HG02588 (cell line): ENCODE data around the gene MRC1.

Source experiments
- ATAC-seq: cut with Tn5 transposase; IDR thresholded peaks from one replicate; pipeline ENCODE4 v1.9.1; 2021; ENCODE audit warnings: mild to moderate bottlenecking, moderate library complexity; ENCODE audit not compliant: unreplicated experiment

The MRC1 gene

GRCh38 chr10:17808971-17809841, at the start of gene MRC1:
Gene MRC1, plus strand, starts transcription at chr10:17809348. Its CDS starts 118 bp downstream, at chr10:17809466.
- no peak for ATAC-seq

GRCh38 chr10:17764142-17764541, 45.0 kb upstream of the MRC1 start:
- ATAC-seq = no peak

DNA sequence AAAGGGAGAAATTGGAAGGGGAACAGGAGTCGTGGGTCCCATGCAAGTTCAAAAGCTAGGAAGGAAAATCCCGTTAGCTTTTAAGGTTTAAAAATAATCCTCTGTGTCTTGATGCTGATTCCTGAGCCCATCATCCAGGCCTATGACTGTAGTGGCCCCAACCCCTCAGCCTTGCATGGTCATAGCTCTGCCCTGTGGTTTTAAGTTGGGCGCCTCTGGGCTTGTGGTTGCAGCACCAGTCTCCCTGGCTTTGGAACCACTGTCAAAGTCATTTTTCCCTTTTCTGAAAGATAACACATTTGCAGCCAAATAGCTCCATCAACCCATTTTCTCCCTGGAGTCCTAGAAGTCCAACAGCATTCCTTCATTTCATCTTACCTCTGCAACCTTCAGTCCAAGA, 43.5 kb upstream of the MRC1 start:
- no peak for ATAC-seq

DNA sequence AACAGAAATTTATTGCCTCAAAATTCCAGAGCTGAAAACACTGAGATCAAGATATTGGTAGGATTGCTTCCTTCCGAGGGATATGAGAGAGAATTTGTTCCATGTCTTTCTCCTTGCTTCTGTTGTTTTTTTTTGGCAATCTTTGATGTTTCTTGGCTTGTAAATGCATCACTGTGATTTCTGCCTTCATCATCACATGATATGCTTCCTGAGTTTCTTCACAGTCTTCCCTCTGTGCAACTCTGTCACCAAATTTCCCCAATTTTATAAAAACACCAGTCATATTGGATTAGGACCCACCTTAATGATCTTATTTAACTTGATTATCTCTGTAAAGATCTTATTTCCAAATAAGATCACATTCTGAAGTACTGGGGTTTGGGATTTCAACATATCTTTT, 42.4 kb upstream of the MRC1 start:
- no peak for ATAC-seq

GRCh38 chr10:17768496-17768895, 40.7 kb upstream of the MRC1 start:
- no peak for ATAC-seq

- no peak for ATAC-seq
Measured at GRCh38 chr10:17768957-17769356, 40.2 kb upstream of the MRC1 start.

- ATAC-seq = no peak
Measured at GRCh38 chr10:17771017-17771416, 38.1 kb upstream of the MRC1 start.

DNA sequence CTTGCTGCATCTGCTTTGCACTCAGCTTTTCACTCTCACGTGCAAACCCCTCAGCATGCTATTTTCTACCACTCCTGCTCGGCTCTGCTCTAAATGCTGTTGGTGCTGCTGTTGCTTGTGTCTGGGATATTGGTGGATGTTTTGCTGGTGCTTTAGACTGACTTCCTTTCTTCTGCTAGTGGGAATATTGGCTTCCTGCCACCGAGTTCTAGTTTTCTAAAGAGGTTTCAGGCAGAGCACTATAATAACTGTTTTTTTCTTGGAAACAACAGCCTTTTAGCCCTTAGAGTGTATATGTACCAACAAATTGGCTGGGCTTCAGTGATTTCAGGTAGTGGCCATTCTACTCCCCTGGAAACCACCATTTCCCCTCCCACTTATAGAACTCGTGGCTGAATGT, 29.4 kb upstream of the MRC1 start:
- ATAC-seq = no peak

- no peak for ATAC-seq
Measured at GRCh38 chr10:17780727-17781126, 28.4 kb upstream of the MRC1 start.

- ATAC-seq = no peak
Measured at GRCh38 chr10:17781856-17782255, 27.3 kb upstream of the MRC1 start.

DNA sequence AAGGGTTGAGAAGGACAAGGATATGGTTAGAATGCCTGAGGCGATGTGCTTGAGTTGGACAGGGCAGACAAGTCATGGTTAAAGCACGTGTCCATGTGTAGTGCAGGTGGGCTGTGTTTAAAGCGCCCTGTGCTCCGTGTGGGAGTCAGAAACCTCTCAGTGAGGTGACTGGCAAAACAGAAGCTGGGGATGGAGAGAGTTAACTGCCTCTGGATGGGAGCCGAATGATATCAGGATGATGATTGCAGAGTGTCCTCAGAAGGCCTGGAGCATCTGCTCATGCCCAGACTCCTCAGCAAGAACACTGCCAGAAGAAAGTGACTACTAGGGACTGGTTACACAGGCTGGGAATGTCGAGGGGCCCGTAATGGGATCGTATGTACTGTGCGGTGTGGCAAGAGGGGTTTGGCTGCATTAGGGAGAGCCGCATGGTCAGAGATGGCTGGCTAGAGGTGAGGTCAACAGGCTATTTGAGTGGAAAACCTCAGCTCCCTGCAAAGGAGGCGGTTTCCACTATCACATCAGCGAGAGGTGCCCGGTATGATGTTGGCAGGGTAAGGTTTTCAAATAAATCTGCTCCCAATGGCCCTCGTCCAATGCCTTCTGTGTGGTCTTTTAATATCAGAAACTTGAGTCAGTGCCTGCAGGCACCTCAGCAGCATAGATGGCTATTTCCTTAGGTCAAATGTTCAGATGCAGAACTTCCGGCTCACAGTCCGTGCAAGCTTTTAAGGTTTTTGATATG, 26.1 kb upstream of the MRC1 start:
- ATAC-seq = no peak

DNA sequence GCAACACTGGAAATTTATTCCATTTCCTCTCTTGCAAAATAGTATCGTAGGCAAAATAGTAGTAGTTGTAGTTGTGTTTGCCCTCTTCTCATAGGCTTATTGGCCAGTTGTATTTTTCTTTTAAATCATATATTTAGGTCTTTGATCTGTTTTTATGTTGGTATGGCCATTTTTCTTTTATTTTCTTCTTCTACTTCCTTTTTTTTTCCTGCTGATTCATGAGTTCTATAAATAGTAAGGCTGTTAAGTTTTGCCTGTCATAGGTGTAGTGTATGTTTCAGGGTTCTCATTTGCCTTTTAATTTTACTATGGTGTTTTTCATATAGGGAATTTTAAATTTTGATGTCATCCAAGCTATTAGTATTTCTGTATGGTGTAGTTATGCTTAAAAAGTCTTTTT, 25.4 kb upstream of the MRC1 start:
- ATAC-seq = no peak

- no peak for ATAC-seq
Measured at GRCh38 chr10:17784688-17785087, 24.5 kb upstream of the MRC1 start.

DNA sequence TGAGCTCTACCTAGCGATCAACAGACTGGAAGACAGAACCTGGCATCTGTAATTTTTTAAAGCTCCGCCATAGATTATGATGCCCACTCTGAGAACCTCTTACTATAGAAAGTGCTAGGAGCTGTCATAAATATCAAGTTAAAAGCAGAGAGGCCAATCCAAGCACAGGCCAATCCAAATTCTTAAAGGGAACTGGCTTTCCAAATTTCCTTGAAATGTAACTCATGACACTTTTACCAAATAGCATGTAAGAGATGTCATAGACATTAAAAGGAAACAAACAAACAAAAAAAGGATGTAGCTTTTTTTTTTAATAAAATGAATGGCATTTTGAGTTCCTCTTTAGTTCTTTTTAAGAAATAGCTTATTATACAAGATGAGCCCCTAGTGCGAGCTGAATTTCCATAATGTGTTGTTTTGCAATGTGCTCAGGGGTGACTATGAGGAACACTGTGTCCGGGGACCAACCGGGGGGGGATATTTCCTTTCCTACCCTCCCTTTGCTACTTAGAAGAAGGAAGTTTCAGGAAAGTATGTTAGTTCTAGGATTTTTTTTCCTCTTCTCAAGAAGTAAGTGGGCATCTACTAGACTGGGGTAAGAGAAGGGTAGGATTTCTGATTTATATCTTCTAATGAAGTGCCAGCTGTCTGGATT, 23.7 kb upstream of the MRC1 start:
- no peak for ATAC-seq

GRCh38 chr10:17787087-17787961, 21.8 kb upstream of the MRC1 start:
- no peak for ATAC-seq

DNA sequence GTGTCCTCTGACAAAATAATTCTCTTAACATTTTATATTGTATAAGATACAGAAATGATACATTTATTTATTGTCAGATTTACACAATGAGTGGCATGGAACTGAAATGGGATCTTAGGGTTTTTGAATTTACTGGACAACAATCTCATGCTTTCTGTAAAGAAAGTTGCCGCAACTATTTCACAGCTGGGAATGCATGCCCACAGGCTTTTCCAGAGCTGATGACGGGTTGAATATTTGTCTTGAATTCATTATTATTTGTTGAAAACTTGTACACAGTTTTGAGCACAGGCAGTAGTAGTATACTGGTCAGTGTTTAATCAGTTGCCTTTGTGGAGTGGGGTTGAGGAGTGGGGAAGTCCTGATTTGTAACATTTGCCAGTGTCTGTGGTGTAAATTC, 20.5 kb upstream of the MRC1 start:
- no peak for ATAC-seq

DNA sequence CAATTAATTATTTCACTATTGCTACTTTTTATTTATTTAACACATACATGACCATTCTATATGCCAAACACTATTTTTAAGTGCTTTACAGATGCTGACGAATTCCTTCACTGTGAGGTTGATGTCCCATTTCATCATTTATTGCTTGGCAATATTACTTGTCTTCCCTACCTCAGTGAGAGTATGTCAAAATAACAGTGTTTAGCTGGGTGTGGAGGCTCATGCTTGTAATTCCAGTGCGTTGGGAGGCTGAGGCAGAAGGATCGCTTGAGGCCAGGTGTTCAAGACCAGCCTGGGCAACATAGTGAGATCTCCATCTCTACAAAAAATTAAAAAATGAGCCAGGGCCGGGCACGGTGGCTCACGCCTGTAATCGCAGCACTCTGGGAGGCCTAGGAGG, 19.8 kb upstream of the MRC1 start:
- no peak for ATAC-seq

GRCh38 chr10:17790651-17791050, 18.5 kb upstream of the MRC1 start:
- ATAC-seq = no peak

GRCh38 chr10:17792991-17793390, 16.2 kb upstream of the MRC1 start:
- ATAC-seq = no peak

GRCh38 chr10:17793823-17794644, 15.1 kb upstream of the MRC1 start:
- no peak for ATAC-seq
